HG02759 (cell line): ENCODE results near the gene DENND1A.
"Not testable (repeated sequence)": the region's sequence is repeated elsewhere in the genome, so short reads cannot be mapped to it uniquely, and the experiment has no call there.

ENCODE experiments used
- ATAC-seq: cut with Tn5 transposase; IDR thresholded peaks from one replicate; pipeline ENCODE4 v1.9.1; 2021; ENCODE audit warnings: mild to moderate bottlenecking, moderate library complexity; ENCODE audit not compliant: unreplicated experiment

DENND1A gene

DNA sequence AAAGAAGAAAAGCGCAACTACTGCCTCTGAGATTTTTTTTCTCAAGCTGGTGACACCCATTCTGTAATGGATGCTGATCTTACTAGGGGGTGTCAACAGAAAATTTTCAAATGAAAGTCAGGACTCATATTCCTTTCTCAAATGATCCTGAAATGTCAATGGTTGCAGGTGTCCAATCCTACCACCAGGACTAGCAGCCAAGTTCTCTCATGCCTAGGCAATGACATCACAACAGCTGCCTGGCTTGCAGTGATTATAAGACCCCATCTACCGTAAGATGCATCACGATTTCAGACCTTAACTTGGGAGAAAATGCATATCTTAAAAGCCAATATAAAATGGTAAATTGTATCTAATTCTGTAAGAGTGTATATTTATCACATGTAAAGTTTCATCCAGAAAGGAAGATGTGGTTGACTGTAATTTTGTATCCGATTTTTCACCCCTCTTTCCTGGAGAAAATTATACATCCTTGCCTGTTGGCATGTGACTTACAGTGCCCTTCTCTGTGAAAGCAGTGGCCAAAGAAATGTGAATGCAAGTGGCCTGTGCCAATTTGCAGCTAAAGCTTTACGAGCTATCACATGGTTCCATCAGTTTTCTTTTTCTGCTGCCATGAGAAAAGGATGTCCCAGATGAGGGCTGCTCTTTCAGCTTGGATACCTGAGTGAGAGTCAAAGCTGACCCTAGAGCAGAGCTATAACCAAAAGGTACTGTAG, 104.4 kb downstream of the DENND1A start:
- ATAC-seq = no peak

DNA sequence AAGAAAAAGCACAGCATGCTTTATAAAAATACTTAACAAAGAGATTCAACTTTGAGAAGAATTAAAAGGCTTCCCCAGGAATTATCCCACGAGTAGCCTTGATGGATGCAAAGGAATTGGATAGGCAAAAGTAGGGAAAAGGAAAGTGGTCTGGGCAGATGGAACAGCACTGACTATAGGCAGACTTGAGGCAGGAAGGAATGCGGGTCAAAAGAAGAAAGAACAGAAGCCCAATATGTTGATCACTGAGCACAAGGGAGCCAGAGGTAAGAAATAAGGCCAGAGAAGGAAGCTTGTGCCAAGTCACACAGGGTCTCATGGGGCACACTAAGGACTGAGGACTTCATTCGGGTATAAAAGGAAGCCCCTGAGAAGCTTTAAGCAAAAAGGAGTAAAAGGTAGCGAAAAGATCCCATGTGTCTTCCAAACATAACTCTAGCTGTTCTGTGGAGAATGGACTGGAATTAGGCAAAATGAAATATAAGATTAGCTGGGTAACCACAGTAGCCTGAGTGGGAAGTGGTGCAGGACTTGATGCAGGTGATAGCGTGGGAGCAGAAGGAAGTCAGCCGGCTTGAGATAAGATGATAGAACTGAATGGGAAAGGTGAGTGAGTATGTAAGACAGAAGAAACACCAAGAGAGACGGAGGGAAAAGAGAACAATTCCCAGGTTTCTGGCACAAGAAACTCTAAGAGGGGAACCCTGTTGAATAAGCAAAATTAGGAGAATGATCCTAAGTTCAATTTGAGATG, 106.6 kb downstream of the DENND1A start:
- no peak for ATAC-seq

GRCh38 chr9:123821619-123822018, 108.3 kb downstream of the DENND1A start:
- ATAC-seq = no peak

DNA sequence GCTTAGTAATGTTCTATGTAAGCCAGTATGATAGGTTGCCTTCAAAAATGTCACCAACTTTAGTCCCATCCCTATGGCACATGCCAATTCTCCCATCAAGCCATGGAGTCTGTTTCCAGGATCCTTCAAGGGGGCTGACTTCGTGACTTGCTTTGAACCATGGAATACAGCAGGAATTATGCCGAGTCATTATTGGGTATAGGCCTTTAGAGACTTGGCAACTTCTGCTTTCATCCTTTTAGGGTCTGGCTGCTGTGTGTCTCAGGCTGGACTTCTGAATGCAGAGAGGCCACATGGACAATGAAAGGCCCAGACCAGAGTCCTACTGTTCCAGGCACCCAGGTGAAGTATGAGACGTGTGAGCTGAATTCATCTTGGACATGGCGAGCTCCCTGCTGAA, 109.8 kb downstream of the DENND1A start:
- ATAC-seq = no peak

DNA sequence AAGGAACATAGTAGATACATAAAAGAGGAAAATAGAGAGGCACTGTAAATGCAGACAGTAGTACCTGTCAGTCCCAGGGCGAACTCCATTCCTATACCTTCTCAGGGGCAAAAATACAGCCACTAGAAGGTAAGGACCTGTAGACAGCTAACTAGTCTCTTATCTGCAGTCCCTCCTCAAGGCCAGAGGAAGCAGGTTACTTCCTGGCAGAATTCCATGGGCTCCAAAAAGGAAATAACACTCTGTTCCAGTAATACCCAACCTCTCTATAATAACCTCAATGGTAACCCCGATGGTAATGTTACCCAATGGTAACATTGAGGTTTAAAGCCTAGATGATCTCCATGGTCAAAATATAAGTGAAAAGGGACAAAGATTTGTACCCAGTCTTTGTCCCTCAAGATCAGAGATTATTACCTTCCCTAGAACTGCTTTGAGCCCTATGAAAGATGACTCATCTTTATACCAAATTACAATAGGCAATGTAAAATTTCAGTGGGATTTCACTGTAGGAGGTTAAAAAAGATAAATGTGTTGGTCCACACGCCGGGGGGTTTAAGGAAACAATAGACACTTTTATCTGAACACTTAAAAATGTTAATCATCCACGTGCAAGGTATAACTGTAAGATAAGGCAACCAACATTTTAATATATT, 113.0 kb downstream of the DENND1A start:
- ATAC-seq = no peak

DNA sequence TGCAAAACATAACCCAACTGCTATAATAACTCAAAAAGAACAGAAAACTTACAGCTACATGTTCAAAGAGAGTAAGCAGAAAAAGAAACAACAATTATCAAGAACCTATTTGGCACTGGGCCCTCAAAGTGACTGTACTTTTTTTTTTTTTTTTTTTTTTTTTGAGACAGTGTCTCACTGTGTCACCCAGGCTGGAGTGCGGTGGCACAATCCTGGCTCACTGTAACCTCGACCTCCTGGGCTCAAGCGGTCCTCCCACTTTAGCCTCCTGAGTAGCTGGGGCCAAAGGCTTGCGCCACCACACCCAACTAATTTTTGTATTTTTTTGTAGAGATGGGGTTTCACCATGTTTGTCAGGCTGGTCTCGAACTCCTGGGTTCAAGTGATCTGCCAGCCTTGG, 114.1 kb downstream of the DENND1A start:
- not testable (repeated sequence) for ATAC-seq

- ATAC-seq = no peak
These were observed 115.4 kb downstream of the DENND1A start for GRCh38 chr9:123814496-123814895.

DNA sequence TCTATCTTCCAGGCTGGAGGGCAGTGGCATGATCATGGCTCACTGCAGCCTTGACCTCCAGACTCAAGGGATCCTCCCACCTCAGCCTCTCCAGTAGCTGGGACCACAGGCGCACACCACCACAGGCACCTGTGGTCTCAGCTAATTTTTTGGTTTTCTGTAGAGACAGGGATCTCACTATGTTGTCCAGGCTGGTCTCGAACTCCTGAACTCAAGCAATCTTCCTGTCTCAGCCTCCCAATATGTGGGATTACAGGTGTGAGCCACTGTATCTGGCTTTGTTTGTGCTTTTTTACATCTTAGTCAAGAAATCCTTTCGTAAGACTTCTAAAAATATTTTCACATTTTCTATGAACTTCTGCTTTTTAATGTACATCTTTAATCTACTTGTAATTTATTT, 116.9 kb downstream of the DENND1A start:
- no peak for ATAC-seq

DNA sequence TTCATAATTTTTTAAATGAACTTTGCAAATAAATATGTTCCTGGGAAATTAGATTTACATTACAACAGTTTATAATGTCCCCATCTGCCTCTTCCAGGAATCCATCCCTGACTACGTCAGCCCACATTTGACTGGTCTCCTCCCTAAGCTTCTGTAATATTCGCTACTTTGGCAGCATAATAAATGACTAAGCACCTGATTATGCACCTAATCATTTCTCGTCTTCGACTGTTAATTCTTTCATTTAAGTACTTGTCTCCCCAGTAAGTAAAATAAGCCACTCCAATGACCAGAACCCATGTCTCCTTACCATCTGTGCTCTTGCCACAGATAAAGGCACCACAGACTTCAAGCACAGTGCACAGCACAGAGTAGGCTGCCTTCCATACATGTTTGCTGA, 122.7 kb downstream of the DENND1A start:
- no peak for ATAC-seq

- no peak for ATAC-seq
These were observed 123.1 kb downstream of the DENND1A start for GRCh38 chr9:123806829-123807228.

DNA sequence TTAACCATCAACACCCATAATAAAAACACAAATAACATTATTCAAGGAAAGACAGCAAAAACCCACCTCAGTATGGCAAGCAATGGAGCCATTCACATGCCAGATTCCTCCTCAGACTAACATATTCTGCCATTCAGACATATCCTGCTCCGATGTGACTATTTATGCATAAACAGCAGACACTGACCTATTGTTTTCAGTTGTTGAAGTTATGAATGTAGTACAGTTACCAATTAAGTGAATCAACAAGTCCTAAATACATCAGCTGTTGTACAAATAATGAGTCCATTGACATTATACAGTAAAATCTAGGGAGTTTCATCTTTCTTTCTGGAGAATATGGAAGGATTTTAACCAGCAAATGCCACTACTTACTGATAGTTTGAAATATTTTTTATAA, 131.7 kb downstream of the DENND1A start:
- ATAC-seq = no peak

DNA sequence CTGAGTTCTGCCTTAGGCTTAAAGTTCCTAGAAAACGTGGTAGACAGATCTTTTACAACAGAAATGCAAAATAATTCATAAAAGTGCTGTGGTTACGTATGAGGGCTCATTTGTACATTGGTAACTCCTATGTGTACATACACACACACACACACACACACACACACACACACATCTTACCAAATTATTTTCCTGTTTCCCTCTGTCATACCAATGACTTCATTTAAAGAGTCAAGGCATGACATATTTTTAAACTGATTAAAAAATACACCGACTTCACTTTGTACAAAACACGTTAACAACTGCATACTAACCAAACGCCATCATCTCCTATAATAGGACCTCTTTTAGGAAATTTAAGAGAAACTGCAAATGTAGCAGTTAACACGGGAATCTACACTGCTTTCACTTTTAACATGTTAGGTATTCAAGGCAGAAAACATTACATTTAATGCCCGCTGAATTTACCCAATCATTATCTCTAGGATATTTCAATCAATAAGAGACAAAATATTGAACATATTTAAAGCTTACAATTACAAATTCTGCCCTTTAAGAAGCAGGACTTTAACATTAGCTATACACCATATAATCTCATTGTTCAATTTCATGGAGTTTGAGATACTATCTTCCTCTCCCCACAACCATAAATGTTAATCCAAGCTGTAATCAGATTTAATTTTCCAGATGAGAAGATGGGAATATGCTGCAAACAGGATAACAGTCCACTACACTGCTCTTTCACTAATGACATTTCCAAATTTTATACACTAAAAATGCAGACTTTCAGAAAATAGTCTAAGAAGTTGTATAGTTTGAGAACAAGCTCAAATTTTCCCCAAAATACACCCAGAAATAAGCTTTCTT, 133.1 kb downstream of the DENND1A start:
- no peak for ATAC-seq

- ATAC-seq = no peak
These were observed 133.8 kb downstream of the DENND1A start for GRCh38 chr9:123796094-123796493.

DNA sequence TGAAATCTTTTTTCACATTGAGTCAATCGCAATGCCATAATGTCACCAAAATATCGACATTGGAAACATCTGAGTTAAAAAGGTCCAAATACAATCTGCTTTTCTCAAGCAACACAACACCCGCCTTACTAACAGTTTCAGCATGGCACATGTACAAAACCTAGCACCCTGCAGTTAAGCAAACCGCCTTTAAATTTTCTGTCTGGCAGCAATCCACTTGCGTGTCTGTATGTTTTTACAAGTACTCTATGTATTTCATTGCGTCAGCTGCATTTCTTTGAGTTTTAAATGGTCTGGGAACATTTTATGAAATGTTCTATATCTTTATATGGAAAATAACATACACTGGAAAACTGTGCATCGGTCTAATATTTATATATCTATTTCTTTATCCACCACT, 134.6 kb downstream of the DENND1A start:
- no peak for ATAC-seq

- no peak for ATAC-seq
These were observed 137.4 kb downstream of the DENND1A start for GRCh38 chr9:123792501-123792900.

GRCh38 chr9:123789554-123790292, 140.2 kb downstream of the DENND1A start:
- ATAC-seq = no peak

DNA sequence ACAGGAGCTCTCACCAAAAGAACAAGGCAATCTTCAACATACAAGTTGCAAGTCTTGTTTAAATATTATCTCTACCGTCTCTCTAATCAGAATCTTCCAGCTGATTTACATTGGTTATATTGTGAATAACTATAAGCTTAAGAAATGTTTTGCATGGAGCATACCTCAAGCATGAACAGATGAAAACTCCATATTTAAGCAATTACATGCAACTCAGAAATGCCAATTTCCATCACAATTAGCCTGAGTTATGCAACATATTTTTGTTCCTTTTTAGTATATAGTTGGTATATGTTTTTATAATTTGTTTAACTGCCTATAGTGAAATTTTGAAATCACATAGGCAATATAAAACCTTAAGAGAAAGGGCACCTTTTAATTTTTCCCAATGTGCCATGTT, 142.5 kb downstream of the DENND1A start:
- ATAC-seq = no peak

- ATAC-seq = no peak
These were observed 145.4 kb downstream of the DENND1A start for GRCh38 chr9:123784518-123784917.

GRCh38 chr9:123778232-123778902, 151.6 kb downstream of the DENND1A start:
- no peak for ATAC-seq
